GM10266 (cell line): ENCODE results near the gene RHOT2.

Experiments
- DNase-seq: peaks from one replicate; pipeline ENCODE4 v3.0.0; 2012; ENCODE audit errors: extremely low spot score
- TF ChIP-seq, protein P1 (sequence below): IDR thresholded peaks from 2 replicates; pipeline ENCODE4 v1.5.1; 2012; ENCODE audit warnings: mild to moderate bottlenecking, low read depth; ENCODE audit not compliant: control insufficient read depth, insufficient read depth; ENCODE audit errors: missing control alignments

The RHOT2 gene

DNA sequence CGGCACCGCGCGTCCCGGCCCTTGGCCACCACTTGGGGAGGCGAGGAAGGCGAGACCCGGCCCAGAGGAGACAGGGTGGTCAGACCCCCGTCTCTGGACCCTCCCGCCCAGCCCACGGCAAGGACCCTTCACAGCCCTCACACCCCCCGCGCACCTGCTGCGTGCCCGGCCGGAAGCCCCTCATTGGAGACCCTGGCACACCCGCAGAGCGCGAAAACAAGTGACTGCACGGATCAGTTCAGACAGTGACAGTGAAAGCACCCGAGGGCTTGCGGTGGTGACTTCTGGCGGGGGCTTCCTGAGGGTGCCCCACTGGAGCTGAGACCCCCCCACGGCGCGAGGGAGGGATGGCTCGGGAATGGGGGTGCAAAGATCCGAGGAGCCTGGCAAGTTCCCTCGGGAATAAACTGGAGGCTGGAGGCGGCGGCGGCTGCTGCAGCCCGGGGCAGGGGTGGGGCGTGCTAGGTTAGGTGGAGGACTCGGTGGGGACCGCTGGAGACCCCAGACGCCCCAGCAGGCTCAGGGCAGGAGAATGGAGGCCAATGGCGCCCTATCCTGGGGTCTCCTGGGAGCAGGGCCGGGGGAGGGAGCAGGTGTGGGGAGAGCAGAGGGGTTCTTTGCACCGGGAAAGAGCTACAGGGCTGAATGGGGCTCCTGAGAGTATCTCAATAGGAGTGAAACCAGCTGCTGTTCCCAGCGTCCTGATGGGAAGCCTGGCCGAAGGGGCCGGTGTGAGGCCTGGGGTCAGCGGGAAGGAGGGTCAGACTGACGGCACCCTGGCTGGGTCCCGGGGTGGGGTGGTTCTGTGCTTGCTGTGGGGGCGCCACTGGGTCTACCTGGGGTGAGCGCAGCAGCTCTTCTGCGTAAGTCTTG, 38.5 kb downstream of the RHOT2 start:
- no peak for DNase-seq
- TF ChIP-seq, protein P1, sequence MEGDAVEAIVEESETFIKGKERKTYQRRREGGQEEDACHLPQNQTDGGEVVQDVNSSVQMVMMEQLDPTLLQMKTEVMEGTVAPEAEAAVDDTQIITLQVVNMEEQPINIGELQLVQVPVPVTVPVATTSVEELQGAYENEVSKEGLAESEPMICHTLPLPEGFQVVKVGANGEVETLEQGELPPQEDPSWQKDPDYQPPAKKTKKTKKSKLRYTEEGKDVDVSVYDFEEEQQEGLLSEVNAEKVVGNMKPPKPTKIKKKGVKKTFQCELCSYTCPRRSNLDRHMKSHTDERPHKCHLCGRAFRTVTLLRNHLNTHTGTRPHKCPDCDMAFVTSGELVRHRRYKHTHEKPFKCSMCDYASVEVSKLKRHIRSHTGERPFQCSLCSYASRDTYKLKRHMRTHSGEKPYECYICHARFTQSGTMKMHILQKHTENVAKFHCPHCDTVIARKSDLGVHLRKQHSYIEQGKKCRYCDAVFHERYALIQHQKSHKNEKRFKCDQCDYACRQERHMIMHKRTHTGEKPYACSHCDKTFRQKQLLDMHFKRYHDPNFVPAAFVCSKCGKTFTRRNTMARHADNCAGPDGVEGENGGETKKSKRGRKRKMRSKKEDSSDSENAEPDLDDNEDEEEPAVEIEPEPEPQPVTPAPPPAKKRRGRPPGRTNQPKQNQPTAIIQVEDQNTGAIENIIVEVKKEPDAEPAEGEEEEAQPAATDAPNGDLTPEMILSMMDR = no peak

DNA sequence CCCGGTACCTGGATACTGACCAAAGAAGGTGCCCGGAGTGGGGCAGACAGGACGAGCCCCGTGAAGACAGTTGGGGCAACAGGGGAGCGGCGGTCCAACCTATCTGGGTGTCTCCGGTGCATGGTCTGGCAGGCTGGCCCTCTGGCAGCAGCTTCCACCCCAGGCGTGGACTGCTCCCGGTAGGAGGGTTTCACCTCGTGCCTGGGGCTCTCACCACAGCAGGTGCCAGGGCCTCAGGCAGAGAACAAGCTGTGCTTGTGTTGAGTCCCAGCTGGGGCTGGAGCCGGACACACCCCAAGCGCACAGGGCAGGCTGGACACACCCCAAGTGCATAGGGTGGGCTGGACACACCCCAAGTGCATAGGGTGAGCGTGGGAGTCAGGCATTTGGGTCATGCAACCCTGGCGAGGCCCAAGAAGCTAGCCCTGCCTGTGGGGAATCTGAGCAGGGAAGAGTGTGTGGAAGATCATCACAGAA, 39.2 kb downstream of the RHOT2 start:
- no peak for DNase-seq
- TF ChIP-seq, protein P1 = no peak

DNA sequence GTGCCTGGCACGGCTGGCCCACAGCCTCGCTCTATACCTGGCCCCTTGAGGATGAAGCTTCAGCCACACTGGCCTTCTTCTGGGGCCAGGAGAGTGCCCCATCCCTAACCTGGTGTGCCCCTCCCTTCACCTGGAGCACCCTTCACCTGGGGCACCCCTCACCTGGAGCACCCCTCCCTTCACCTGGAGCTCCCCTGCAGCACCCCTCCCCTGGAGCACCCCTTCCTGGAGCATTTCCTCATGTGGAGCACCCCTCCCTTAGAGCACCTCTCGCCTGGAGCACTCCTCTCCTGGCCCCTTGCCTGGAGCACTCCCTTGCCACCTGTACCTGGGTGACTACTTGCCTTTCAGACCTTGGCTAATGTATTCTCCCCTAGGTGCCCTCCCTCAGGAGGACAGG, 40.1 kb downstream of the RHOT2 start:
- DNase-seq = no peak
- TF ChIP-seq, protein P1 = no peak

DNA sequence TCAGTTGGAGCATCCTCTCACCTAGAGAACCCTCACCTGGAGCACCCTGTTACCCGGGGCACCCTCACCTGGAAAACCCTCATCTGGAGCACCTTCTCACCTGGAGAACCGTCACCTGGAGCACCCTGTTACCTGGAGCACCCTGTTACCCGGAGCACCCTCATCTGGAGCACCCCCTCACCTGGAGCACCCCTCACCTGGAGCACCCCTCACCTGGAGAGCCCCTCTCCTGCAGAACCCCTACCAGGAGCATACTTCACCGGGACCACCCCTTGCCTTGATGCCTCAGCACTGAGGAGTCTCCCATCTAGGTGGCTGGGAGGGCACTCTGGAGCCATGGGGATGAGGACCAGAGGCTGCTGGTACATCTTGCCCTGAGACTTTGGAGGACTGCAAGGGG, 41.0 kb downstream of the RHOT2 start:
- no peak for DNase-seq
- TF ChIP-seq, protein P1 = no peak

DNA sequence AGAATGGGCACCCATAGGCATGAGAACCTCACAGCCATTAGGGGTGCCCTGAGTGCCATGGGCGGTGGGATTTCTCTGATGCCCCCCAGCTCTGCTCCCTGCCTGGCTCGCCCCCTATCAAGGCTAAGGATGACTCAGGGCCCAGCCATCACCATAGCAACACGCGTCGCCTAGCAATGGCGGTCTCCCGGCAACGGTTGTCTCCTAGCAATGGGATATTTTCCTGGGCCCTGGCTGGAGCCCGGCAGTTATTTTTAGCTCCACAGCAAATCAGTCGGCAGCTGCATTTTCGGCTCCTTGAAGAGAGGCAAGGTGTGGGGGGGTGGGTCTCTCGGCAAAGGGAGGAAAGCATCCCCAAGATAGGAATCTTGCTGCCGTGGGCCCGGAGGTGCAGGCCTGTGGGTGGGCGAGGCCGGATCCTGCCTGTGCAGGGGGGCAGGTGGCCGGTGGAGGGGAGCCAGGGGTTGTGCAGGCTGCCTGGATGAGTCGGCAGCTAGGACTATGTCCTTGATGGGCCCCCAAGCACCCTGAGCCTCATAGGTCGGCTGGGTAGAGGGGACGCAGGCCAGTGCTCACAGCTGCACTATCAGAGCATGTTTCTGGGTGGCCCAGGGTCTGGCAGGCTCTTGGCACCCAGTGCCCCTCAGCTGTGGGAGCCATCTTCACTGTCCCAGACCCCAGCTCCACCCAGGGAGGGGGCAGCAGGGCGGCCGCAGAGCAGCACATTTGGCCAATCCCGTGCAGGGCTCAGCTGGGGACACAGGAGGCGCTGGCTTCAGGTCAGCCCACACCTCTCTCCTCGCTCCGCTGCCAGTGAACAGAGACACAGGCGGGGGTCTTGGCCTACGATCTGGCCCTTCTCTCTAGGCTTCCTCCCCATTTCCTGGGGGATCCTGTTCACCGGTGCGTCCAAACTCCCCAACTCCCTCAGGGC, 41.9 kb downstream of the RHOT2 start:
- TF ChIP-seq, protein P1 = no peak
- DNase-seq = no peak

DNA sequence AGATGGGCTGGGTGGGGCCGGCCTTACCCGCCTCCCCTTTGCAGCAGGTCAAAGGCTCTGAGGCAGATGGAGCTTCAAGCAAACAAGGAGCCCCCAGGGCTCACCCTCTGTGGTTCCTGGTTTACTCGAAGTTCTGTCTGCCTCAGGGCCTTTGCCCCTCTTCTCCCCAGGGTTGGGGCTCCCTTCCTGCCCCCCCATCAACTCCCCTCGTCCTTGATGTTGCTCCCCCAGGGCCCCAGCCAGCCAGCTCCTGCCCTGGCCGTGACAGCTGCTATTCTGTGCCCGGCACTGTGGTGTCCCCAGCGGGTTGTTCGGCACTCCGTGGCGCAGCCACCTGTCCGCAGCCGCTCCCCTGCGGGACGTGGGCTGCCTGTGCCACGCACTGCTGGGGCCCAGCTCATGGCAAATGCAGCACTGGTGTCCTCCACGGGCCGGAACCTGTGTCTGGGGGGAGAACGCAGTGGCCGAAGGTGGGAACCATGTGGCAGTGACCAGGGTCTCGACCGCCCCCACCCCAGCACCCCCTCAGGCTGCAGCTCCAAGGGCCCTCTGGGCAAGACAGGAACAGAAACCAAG, 42.7 kb downstream of the RHOT2 start:
- TF ChIP-seq, protein P1 = no peak
- DNase-seq = no peak
